ENCODE results near the gene MAML1. TPM values are rescaled to one million over a fixed set of nuclear protein-coding genes. Genes with fewer than 3 reads are reported as not detected.
A peak's percentile ranks its signal among the peaks of the same experiment; 100 is the strongest.

MAML1 gene
- total RNA-seq, 1 donor from 2014 or later = 29.1 TPM

GRCh38 chr5:179794575-179794974 lies 62.0 kb downstream of the MAML1 start:
- Histone ChIP-seq H3K9ac (no peak overlapping the region), H3K27me3 (peaks cover 20% of the 10 kb centered on the region), H3K4me3 (no peak overlapping the region), H3K27ac (no peak overlapping the region), H3K4me2 (no peak overlapping the region), H2AFZ (replicated peaks) (no peak overlapping the region), H3K9me3 (ENCODE audit: low read depth) (no peaks in the 10 kb centered on the region), H3K36me3 (no peaks in the 10 kb centered on the region), H4K20me1 (ENCODE audit: low read depth) (peaks cover 13% of the 10 kb centered on the region), H3F3A (ENCODE audit: low read depth) (peaks cover 21% of the 10 kb centered on the region), H3K4me1 (no peaks in the 10 kb centered on the region), H3K79me2 (ENCODE audit: low read depth) (no peaks in the 10 kb centered on the region)
- Mint-ChIP-seq H3K27ac (no peak overlapping the region), H3K4me3 (peak overlapping the region; percentile 80), H3K4me1 (peaks cover 3% of the 10 kb centered on the region), H3K27me3 (ENCODE audit: insufficient read depth, low read depth) (peaks cover 20% of the 10 kb centered on the region), H3K9me3 (no peaks in the 10 kb centered on the region), H3K36me3 (peaks cover 10% of the 10 kb centered on the region)
- no peak for DNase-seq (ENCODE audit: low spot score)
- TF ChIP-seq EZH2 (IDR thresholded peaks at IDR 0.05) (no peak), EZH2phosphoT487 (IDR thresholded peaks at IDR 0.05) (no peak)
- TF ChIP-seq, protein P1, sequence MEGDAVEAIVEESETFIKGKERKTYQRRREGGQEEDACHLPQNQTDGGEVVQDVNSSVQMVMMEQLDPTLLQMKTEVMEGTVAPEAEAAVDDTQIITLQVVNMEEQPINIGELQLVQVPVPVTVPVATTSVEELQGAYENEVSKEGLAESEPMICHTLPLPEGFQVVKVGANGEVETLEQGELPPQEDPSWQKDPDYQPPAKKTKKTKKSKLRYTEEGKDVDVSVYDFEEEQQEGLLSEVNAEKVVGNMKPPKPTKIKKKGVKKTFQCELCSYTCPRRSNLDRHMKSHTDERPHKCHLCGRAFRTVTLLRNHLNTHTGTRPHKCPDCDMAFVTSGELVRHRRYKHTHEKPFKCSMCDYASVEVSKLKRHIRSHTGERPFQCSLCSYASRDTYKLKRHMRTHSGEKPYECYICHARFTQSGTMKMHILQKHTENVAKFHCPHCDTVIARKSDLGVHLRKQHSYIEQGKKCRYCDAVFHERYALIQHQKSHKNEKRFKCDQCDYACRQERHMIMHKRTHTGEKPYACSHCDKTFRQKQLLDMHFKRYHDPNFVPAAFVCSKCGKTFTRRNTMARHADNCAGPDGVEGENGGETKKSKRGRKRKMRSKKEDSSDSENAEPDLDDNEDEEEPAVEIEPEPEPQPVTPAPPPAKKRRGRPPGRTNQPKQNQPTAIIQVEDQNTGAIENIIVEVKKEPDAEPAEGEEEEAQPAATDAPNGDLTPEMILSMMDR (IDR thresholded peaks at IDR 0.05) = no peak

DNA sequence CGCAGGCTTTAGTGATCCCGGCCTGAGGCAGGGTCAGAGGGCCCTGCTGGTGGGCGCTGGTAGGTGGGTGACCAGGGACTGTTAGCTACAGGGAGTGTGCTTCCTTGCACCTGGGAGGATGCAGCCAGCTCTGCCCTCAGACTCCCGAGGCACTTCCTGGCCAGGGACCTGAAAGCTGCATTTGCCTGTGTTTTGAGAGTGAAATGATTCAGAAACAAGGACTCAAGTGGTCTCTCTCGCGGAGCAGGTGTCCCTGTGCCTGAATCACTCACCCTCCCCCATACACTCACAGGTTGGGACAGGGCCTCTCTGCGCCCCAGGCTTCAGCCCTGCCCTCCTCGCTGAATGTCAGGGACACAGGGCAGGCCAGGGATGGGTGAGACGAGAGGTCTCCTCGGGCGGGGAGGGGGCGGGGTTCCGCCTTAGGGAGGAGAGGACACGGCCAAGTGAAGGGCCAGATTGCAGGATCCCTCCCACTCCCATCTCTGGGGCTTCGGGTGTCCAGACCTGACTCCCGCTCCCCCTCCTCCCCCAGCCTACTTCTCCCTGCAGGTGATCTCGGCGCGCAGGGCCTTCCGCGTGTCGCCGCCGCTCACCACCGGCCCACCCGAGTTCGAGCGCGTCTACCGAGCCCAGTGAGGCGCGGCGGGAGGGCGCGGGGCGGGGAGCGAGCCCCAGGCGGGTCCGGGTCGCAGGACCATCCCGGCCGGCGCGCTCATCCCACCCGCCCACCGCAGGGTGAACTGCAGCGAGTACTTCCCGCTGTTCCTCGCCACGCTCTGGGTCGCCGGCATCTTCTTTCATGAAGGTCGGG lies 62.6 kb downstream of the MAML1 start:
- Histone ChIP-seq H3K4me3 (peak overlapping the region; percentile 67), H3K9me3 (ENCODE audit: low read depth) (no peaks in the 10 kb centered on the region), H3F3A (ENCODE audit: low read depth) (peaks cover 21% of the 10 kb centered on the region), H3K9ac (no peak overlapping the region), H3K79me2 (ENCODE audit: low read depth) (no peaks in the 10 kb centered on the region), H3K27me3 (peaks cover 20% of the 10 kb centered on the region), H3K4me2 (peak overlapping the region; percentile 98), H3K27ac (no peak overlapping the region), H2AFZ (replicated peaks) (peak overlapping the region; percentile 79), H3K4me1 (no peaks in the 10 kb centered on the region), H3K36me3 (no peaks in the 10 kb centered on the region), H4K20me1 (ENCODE audit: low read depth) (peaks cover 13% of the 10 kb centered on the region)
- TF ChIP-seq, protein P1 (IDR thresholded peaks at IDR 0.05) = no peak
- no peak for TF ChIP-seq EZH2phosphoT487 (IDR thresholded peaks at IDR 0.05)
- TF ChIP-seq EZH2 (IDR thresholded peaks at IDR 0.05) = peak; percentile 41
- Mint-ChIP-seq H3K4me3 (peak overlapping the region; percentile 80), H3K9me3 (no peaks in the 10 kb centered on the region), H3K27me3 (ENCODE audit: insufficient read depth, low read depth) (peaks cover 20% of the 10 kb centered on the region), H3K36me3 (peaks cover 12% of the 10 kb centered on the region), H3K4me1 (peaks cover 3% of the 10 kb centered on the region), H3K27ac (no peak overlapping the region)
- DNase-seq (ENCODE audit: low spot score) = peak; percentile 54

DNA sequence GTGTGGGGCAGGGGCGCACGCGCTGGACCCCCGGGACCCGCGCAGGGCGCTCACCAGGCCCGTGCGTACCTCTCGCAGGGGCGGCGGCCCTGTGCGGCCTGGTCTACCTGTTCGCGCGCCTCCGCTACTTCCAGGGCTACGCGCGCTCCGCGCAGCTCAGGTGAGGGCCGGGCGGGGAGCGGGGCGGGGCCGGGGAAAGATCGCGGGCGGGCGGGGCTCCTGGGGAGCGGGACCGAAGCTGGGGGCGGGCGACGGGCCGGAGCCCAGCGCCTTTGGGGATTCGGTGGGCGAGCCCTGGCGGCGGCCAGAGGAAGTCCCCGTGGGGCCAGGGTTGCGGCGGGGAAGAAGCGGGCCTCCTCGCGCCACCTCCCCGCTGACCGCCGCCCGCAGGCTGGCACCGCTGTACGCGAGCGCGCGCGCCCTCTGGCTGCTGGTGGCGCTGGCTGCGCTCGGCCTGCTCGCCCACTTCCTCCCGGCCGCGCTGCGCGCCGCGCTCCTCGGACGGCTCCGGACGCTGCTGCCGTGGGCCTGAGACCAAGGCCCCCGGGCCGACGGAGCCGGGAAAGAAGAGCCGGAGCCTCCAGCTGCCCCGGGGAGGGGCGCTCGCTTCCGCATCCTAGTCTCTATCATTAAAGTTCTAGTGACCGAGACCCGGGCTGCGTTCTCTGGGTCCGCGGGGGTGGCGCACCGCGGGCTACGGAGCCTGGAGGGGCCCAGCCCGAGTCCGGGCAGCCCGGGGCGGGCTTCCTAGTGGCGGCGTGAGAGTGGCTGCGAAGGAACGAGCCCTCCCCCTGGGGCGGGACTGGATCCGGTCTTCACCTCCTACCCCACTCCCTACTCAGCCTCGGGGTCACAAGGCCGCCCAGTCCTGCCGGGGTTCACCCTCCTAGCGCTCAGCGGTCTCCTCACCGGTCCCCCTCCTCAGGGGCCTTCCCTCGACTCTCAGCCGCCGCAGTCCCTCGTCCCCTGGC lies 63.5 kb downstream of the MAML1 start:
- Mint-ChIP-seq H3K4me3 (peak overlapping the region; percentile 79), H3K27me3 (ENCODE audit: insufficient read depth, low read depth) (peaks cover 20% of the 10 kb centered on the region), H3K9me3 (no peaks in the 10 kb centered on the region), H3K27ac (no peak overlapping the region), H3K36me3 (peaks cover 12% of the 10 kb centered on the region), H3K4me1 (peaks cover 3% of the 10 kb centered on the region)
- H3K79me2 ChIP-seq (ENCODE audit: low read depth) = no peaks in the 10 kb centered on the region
- H2AFZ ChIP-seq (replicated peaks) = peak overlapping the region; percentile 79
- peaks cover 20% of the 10 kb centered on the region for H4K20me1 ChIP-seq (ENCODE audit: low read depth)
- TF ChIP-seq, protein P1 (IDR thresholded peaks at IDR 0.05) = peak; percentile 61
- TF ChIP-seq EZH2 (IDR thresholded peaks at IDR 0.05) = no peak
- no peak overlapping the region for H3K27ac ChIP-seq
- no peaks in the 10 kb centered on the region for H3K9me3 ChIP-seq (ENCODE audit: low read depth)
- peak; percentile 91 for DNase-seq (ENCODE audit: low spot score)
- peak overlapping the region; percentile 98 for H3K4me2 ChIP-seq
- H3K27me3 ChIP-seq = peaks cover 20% of the 10 kb centered on the region
- H3F3A ChIP-seq (ENCODE audit: low read depth) = peaks cover 21% of the 10 kb centered on the region
- peak overlapping the region; percentile 17 for H3K9ac ChIP-seq
- no peaks in the 10 kb centered on the region for H3K36me3 ChIP-seq
- H3K4me3 ChIP-seq = peak overlapping the region; percentile 67
- H3K4me1 ChIP-seq = no peaks in the 10 kb centered on the region

All from neural progenitor cell (in vitro differentiated cells).